Sciatic nerve (tissue), 1 donor: ENCODE results near the gene ALLC. TPM values are rescaled to one million over a fixed set of nuclear protein-coding genes. Genes with fewer than 3 reads are reported as not detected.

Experiments
- total RNA-seq: library from RNA; stranded (reverse); fragmentation: NEBNext Ultra II Directional; extraction: Animal tissue kit (Norgen Biotek cat#: 25700); gene quantifications from one replicate; pipeline ENCODE4 v1.2.1, GENCODE V29; 2021
- donor health status: DM: no; HTN: no; CAD: no.

ALLC gene
- total RNA-seq, 1 donor from 2014 or later, result 7.6 TPM

Other genes starting within 250 kb of the ALLC start
- 52.9 TPM for gene ADI1, start 138.7 kb upstream of the ALLC start, total RNA-seq
- 19.0 TPM for gene RNASEH1, start 99.9 kb upstream of the ALLC start, total RNA-seq
- 852 TPM for gene RPS7, start 82.9 kb upstream of the ALLC start, total RNA-seq
- 1.1 TPM for gene COLEC11, start 63.1 kb upstream of the ALLC start, total RNA-seq
- 4.6 TPM for gene DCDC2C, start 45.4 kb downstream of the ALLC start, total RNA-seq